SK-N-SH treated with all-trans-retinoic acid at 6 μM for 48 hours (cell line): Measurements from ENCODE around the gene ABI3BP.

Source experiments
- GLIS3 ChIP-seq: fragments of 250-450 bp; sonication (Bioruptor Pico); IDR thresholded peaks from 2 replicates; pipeline ENCODE4 v1.5.0; 2020; ENCODE audit warnings: mild to moderate bottlenecking, moderate library complexity
- ISL1 ChIP-seq: fragments of 250-450 bp; sonication (Bioruptor Pico); IDR thresholded peaks from 2 replicates; pipeline ENCODE4 v2.1.2; 2022; ENCODE audit warnings: mild to moderate bottlenecking, moderate library complexity
- RARB ChIP-seq: fragments of 250-450 bp; sonication (Bioruptor Pico); IDR thresholded peaks from 2 replicates; pipeline ENCODE4 v1.8.0; 2021; ENCODE audit warnings: mild to moderate bottlenecking, moderate library complexity
- SNAI2 ChIP-seq: fragments of 250-450 bp; sonication (Bioruptor Pico); IDR thresholded peaks from 2 replicates; pipeline ENCODE4 v1.5.0; 2020; ENCODE audit warnings: mild to moderate bottlenecking, moderate library complexity
- TCF4 ChIP-seq: fragments of 250-450 bp; sonication (Bioruptor Pico); IDR thresholded peaks from 2 replicates; pipeline ENCODE4 v1.8.0; 2021; ENCODE audit warnings: mild to moderate bottlenecking, moderate library complexity, borderline replicate concordance
- TOX ChIP-seq: fragments of 250-450 bp; sonication (Bioruptor Pico); IDR thresholded peaks from 2 replicates; pipeline ENCODE4 v1.8.0; 2021; ENCODE audit warnings: mild to moderate bottlenecking, moderate library complexity, borderline replicate concordance
- ZFP3 ChIP-seq: fragments of 250-450 bp; sonication (Bioruptor Pico); IDR thresholded peaks from 2 replicates; pipeline ENCODE4 v1.5.0; 2020; ENCODE audit warnings: mild to moderate bottlenecking, moderate library complexity
- ZFP30 ChIP-seq: fragments of 450-650 bp; formaldehyde crosslinking; IDR thresholded peaks from 2 replicates; pipeline ENCODE4 v1.5.0; 2022; ENCODE audit warnings: mild to moderate bottlenecking, moderate library complexity
- TF ChIP-seq, protein P1 (sequence below): fragments of 250-450 bp; sonication (Bioruptor Pico); IDR thresholded peaks from 2 replicates; pipeline ENCODE4 v1.8.0; 2020; ENCODE audit warnings: mild to moderate bottlenecking, moderate library complexity, borderline replicate concordance
- TF ChIP-seq, protein P2 (sequence below): fragments of 250-450 bp; sonication (Bioruptor Pico); IDR thresholded peaks from 2 replicates; pipeline ENCODE4 v1.5.1; 2021; ENCODE audit warnings: mild to moderate bottlenecking, moderate library complexity

GRCh38 chr3:100748220-100748619, 245.0 kb downstream of the ABI3BP start:
- no peak for TF ChIP-seq ZFP3 (CRISPR knock-in tag)
- no peak for TF ChIP-seq RARB (CRISPR knock-in tag)
- TF ChIP-seq, protein P1, sequence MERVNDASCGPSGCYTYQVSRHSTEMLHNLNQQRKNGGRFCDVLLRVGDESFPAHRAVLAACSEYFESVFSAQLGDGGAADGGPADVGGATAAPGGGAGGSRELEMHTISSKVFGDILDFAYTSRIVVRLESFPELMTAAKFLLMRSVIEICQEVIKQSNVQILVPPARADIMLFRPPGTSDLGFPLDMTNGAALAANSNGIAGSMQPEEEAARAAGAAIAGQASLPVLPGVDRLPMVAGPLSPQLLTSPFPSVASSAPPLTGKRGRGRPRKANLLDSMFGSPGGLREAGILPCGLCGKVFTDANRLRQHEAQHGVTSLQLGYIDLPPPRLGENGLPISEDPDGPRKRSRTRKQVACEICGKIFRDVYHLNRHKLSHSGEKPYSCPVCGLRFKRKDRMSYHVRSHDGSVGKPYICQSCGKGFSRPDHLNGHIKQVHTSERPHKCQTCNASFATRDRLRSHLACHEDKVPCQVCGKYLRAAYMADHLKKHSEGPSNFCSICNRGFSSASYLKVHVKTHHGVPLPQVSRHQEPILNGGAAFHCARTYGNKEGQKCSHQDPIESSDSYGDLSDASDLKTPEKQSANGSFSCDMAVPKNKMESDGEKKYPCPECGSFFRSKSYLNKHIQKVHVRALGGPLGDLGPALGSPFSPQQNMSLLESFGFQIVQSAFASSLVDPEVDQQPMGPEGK (CRISPR knock-in tag) = no peak
- no peak for TF ChIP-seq TOX (CRISPR knock-in tag)
- TF ChIP-seq TCF4 = no peak
- no peak for TF ChIP-seq ISL1 (CRISPR knock-in tag)
- no peak for TF ChIP-seq SNAI2 (CRISPR knock-in tag)
- TF ChIP-seq, protein P2, sequence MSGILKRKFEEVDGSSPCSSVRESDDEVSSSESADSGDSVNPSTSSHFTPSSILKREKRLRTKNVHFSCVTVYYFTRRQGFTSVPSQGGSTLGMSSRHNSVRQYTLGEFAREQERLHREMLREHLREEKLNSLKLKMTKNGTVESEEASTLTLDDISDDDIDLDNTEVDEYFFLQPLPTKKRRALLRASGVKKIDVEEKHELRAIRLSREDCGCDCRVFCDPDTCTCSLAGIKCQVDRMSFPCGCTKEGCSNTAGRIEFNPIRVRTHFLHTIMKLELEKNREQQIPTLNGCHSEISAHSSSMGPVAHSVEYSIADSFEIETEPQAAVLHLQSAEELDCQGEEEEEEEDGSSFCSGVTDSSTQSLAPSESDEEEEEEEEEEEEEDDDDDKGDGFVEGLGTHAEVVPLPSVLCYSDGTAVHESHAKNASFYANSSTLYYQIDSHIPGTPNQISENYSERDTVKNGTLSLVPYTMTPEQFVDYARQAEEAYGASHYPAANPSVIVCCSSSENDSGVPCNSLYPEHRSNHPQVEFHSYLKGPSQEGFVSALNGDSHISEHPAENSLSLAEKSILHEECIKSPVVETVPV (CRISPR knock-in tag) = no peak
- no peak for TF ChIP-seq GLIS3
- TF ChIP-seq ZFP30 = no peak
